Endometrium (tissue), 2 donors: ENCODE results near the gene TNFRSF9.
"Not testable (repeated sequence)": the region's sequence is repeated elsewhere in the genome, so short reads cannot be mapped to it uniquely, and the experiment has no call there.

ENCODE experiments used
- FAIRE-seq: peaks from 2 replicates; lab custom pipeline; 2012; peaks lifted over from hg19 to GRCh38; lab: Jason Lieb, UNC
- donor health status: control.
- donor health status: control.

TNFRSF9 gene

DNA sequence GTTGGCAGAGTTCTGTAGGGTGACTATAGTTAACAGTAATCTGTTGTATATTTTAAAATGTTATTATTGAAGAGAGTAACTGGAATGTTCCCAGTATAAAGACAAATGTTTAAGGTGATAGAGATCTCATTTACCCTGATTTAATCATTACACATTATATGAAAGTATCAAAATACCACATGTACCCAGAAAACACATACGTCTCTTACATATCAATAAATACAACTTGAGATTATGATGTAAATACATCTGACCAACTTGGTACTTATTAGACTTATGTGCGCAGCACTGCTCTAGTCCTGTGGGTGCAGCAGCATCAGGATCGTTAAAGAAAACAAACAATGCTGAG lies 20.2 kb upstream of the TNFRSF9 start:
- FAIRE-seq: no peak

DNA sequence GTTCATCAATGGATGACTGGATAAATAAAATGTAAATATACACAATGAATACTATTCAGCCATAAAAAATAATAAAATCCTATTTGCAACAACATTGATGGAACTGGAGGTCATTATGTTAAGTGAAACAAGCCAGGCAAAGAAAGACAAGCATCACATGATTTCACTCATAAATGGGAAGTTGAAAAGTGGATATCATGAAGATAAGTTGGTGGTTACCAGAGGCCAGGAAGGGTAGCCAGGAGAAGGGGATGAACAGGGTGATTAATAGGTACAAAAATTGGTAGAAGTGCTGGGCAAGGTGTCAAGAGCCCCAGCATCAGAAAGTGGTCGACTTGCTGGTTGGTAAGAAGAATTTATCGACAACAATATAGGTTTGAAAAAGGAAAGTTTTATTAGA lies 19.5 kb upstream of the TNFRSF9 start:
- no peak for FAIRE-seq

DNA sequence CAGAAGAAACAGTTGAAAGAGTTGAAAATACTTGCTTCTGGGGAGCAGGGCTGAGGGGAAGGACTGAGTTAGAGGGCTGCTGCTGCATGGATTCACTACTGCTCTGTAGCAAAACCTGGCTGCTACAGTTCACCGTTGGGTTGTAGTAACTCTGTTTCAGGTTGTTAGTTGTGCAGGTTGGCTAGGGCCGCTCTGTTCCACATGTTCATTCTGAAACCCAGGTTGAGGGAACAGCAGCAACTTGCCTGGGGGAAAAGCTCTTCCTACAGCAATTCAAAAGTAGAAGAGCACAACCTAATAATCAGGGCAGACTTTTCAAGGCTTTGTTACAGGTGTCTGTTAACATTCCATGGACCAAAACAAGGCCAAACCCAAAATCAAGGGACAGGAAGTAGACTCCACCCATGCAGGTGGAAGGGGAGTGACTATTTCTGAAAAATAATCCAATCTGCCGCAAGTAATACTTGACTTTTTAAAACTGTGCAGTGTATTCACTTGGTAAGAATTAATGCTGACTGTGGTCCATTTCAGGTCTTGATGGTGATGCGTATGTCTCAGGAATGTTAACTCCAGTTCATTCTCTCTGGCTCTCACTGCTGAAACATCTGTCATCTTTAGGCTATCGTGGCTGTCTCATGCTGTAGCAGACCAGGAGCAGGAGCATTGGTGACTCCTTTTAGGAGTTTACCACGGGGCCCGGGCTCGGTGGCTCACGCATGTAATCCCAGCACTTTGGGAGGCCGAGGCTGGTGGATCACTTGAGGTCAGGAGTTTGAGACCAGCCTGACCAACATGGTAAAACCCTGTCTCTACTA lies 15.8 kb upstream of the TNFRSF9 start:
- FAIRE-seq: no peak

DNA sequence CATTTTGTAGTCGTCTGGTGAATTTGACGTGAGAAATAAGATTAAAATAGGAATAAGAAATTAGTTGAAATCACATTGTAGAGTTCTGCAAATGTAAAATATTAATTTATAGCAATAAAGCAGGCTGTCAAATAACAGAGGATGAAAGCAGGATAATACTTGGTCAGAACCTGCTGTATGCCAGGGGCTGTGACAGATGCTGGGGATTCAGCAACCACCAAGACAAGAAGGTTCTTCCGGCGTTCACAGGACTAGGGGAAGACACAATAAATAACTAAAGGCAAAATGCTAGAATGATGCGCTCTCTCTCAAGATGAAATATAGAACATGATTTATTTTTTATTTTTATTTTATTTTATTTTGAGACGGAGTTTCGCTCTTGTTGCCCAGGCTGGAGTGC lies 14.0 kb upstream of the TNFRSF9 start:
- no peak for FAIRE-seq

DNA sequence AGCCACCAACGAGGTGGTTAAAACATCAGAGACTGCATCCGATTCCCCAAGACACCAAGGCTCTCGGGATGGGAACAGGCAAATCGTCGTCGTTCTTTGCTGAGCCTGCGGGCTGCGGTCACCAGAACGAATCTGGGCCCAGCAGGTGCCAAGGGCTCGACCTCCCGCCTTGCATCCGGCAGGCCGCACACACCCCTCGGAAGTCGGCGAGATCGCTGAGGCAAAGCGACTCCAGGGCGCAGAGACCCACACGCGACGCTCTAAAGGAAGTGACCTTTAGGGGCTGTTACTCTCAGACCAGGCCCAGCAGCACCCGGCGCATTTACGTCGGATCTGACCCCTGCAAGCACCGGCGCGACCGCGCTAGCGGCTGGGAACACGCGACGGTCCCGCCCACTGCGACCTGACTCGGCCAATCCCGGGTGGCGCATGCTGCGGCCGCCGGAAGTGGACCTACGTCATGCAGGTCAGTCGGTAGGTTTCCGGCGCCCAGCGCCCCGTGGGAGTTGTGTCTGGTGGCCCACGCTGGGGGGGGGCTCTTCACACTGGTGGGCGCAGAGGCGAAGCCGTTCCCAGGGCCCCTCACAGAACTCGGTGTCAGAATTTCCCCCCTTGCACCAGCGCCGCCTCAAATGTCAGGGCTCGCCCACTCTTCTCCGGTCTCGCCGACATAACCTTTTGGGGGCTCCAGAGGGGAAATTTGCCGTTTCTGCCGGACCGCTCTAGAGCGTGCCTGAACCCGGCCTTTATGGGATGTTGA lies 13.4 kb upstream of the TNFRSF9 start:
- FAIRE-seq: peak; percentile 39

GRCh38 chr1:7952791-7953190 lies 12.2 kb upstream of the TNFRSF9 start:
- not testable (repeated sequence) for FAIRE-seq

- no peak for FAIRE-seq
Measured at GRCh38 chr1:7948960-7949359, 8.3 kb upstream of the TNFRSF9 start.

DNA sequence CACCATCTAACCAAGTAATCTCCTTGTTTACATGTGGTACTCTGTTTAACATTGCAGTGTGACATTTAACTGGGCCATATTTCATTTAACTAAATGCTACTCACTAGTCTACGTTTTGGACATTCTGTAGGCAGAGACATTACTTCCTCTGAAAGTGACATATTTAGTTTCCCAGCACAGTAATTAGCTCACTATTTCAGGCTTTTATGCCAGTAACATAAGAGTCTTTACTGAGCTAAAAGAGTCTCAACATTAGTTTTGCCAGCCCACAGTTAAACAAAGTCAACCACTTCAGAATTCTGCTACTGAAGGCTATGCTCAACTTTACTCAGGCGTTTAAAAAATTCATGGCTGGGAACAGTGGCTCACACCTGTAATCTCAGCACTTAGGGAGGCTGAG lies 2.6 kb upstream of the TNFRSF9 start:
- FAIRE-seq: no peak

DNA sequence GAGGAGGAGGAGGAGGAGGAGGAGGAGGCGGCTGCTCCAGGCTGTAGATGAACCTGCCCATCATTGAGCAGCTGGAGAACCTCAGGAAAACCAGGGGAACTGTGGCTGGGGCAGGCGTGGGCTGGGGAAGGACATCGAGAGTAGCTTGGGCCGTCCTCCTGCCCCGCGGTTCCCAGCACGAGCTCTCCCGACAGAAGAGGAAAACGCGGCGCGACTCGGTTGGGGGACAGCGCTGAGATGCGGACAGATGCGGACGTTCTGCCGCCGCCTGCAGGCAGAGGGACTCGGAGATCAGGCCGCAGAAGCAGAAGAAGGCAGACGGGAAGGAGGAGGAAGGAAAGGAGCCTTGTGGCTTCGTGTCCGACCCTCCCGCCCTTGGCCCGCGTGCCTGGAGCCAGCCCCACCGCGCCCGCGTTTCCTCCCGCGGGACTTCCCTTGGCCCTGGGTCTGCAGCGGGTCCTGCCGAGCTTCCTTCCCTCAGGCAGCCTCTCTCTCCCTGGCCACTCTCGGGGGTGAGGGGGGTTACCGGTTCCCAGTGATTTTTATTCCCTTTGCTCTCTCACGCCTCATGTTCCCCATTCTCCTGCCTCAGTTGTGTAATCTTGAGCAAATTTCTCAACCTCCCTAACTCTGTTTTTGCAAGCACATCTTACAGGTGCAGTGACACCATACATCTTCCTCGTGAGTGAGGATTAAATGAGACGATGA lies 1.7 kb upstream of the TNFRSF9 start:
- no peak for FAIRE-seq

DNA sequence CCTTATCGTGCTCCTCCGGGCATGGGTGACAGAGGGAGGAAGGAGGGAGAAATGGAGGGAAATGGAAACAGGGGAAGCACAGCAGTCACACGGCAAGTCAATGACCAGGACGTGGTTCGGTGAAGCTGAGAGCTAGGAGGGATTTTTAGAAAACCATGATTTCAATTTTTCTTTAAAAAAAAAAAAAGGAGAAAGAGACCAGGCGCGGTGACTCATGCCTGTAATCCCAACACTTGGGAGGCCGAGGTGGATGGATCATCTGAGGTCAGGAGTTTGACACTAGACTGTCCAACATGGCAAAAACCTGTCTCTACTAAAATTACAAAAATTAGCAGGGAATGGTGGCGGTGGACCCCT lies 776 bp upstream of the TNFRSF9 start:
- no peak for FAIRE-seq

- FAIRE-seq: no peak
Measured at GRCh38 chr1:7940034-7940433, 605 bp downstream of the TNFRSF9 start.

DNA sequence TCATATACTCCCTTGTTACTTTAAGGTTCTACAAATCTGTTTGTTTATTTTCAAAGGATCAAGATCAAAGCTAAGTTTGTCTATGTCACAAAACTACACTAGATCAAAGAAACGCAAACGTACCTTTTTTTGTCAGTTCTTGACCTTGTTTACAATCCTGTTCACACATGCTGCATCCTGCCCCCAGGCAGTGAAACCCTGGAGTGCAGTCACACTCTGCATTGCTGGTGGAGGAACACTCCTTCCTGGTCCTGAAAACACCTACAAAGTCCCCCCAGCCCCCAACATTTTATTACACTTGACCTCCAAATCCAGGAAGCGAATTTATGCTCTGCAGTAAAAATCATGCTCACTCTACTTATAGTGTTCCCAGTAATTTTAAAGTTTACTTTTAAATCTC lies 2.6 kb downstream of the TNFRSF9 start:
- no peak for FAIRE-seq

GRCh38 chr1:7932524-7933138 lies 8.0 kb downstream of the TNFRSF9 start:
- no peak for FAIRE-seq

GRCh38 chr1:7931446-7931812 lies 9.2 kb downstream of the TNFRSF9 start:
- no peak for FAIRE-seq

- FAIRE-seq: no peak
Measured at GRCh38 chr1:7930645-7931445, 9.8 kb downstream of the TNFRSF9 start.

GRCh38 chr1:7929637-7930036 lies 11.0 kb downstream of the TNFRSF9 start:
- no peak for FAIRE-seq

- FAIRE-seq: no peak
Measured at GRCh38 chr1:7928247-7928646, 12.4 kb downstream of the TNFRSF9 start.

DNA sequence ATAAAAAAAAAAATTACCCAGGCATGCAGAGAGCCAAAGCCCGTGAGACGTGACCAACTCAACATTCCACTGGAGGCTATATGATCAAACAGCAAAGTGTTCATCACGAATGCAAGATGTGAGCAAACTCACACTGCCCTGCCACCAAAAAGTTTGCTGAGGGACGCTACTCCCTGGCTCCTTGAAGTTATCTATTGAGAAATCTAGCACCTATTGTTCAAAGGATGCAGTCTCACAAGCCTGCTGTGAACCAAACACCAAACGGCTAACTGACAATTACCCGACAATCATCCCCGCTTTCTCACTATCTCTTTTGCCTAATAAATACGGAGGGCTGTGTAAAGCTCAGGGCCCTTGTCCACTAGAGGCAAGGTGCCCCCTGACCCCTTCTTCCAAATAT lies 13.6 kb downstream of the TNFRSF9 start:
- not testable (repeated sequence) for FAIRE-seq

GRCh38 chr1:7922301-7922700 lies 18.3 kb downstream of the TNFRSF9 start:
- FAIRE-seq: no peak

GRCh38 chr1:7921796-7922195 lies 18.8 kb downstream of the TNFRSF9 start:
- no peak for FAIRE-seq

GRCh38 chr1:7919880-7920279 lies 20.8 kb downstream of the TNFRSF9 start:
- no peak for FAIRE-seq

DNA sequence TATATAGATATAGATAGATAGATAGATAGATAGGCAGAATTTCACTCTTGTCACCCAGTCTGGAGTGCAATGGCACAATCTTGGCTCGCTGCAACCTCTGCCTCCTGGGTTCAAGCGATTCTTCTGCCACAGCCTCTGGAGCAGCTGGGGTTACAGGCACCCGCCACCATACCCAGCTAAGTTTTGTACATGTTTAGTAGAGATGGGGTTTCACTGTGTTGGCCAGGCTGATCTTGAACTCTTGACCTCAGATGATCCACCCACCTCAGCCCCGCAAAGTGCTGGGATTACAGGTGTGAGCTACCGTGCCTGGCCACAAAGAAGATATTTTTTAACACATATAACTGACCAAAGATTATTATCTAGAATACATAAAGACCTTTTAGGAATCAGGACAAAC lies 22.7 kb downstream of the TNFRSF9 start:
- FAIRE-seq: not testable (repeated sequence)
